Measurements from ENCODE around the gene ABLIM3. TPM values are rescaled to one million over a fixed set of nuclear protein-coding genes. Genes with fewer than 3 reads are reported as not detected.
"Not testable (repeated sequence)": the region's sequence is repeated elsewhere in the genome, so short reads cannot be mapped to it uniquely, and the experiment has no call there.

Gene ABLIM3
- total and polyA plus RNA-seq, 2 experiments from 2014 or later: 0.19 to 2.2 TPM

- no peak for TF ChIP-seq ZNF462 (CRISPR knock-in tag; IDR thresholded peaks at IDR 0.05)
- TF ChIP-seq REST (IDR thresholded peaks at IDR 0.05; ENCODE audit: unreplicated experiment): no peak
- TF ChIP-seq CTCF (conservative IDR thresholded peaks at IDR 0.05; ENCODE audit: low read depth in 2 of 2): no peak
- TF ChIP-seq EZH2 (IDR thresholded peaks at IDR 0.05; ENCODE audit: low read depth, unreplicated experiment): no peak
- no peak for TF ChIP-seq STAT1 (IDR thresholded peaks at IDR 0.05; ENCODE audit: unreplicated experiment)
- TF ChIP-seq ZNF331 (CRISPR knock-in tag; IDR thresholded peaks at IDR 0.05; ENCODE audit: low read depth): no peak
These were observed 130.6 kb downstream of the ABLIM3 start, which contains the start of gene AFAP1L1 (continued) for GRCh38 chr5:149271716-149272563.

GRCh38 chr5:149272781-149273180, 131.5 kb downstream of the ABLIM3 start:
- not testable (repeated sequence) for H3K36me3 Mint-ChIP-seq (ENCODE audit: low read depth); H3K27ac ChIP-seq (ENCODE audit: low read depth); ATAC-seq; H3K9me3 Mint-ChIP-seq; H3K36me3 ChIP-seq (ENCODE audit: insufficient read depth); H3K79me2 ChIP-seq (replicated peaks; ENCODE audit: insufficient read depth); H3K9me2 ChIP-seq (ENCODE audit: insufficient read depth); DNase-seq (ENCODE audit: low spot score); H4K20me1 ChIP-seq (replicated peaks; ENCODE audit: insufficient read depth); H3K27ac Mint-ChIP-seq; H3F3A ChIP-seq (replicated peaks; ENCODE audit: low read depth)
- H3K4me3 ChIP-seq: peak overlapping the region; percentile 94
- peaks cover 20% of the 10 kb centered on the region for H3K4me1 ChIP-seq (ENCODE audit: insufficient read depth)
- peak overlapping the region; percentile 91 for H3K4me3 Mint-ChIP-seq
- peaks cover 24% of the 10 kb centered on the region; the same call in 2 of the 3 replicates for H3K4me1 Mint-ChIP-seq
- peak overlapping the region; percentile 95 for H3K4me2 ChIP-seq
- H3K27me3 ChIP-seq (ENCODE audit: insufficient read depth): peaks cover 41% of the 10 kb centered on the region
- peak overlapping the region; percentile 100 for H2AFZ ChIP-seq
- H3K27me3 Mint-ChIP-seq (ENCODE audit: insufficient read depth, low read depth, poor library complexity): peaks cover 36% of the 10 kb centered on the region

Measured in GM23338 (cell line).